ENCODE measurements around the gene PSMB11.
A peak's percentile ranks its signal among the peaks of the same experiment; 100 is the strongest.
"Not testable (repeated sequence)": the region's sequence is repeated elsewhere in the genome, so short reads cannot be mapped to it uniquely, and the experiment has no call there.

Gene PSMB11, protein sequence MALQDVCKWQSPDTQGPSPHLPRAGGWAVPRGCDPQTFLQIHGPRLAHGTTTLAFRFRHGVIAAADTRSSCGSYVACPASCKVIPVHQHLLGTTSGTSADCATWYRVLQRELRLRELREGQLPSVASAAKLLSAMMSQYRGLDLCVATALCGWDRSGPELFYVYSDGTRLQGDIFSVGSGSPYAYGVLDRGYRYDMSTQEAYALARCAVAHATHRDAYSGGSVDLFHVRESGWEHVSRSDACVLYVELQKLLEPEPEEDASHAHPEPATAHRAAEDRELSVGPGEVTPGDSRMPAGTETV

GRCh38 chr14:23042162-23042965 lies at the start of gene PSMB11:
TSS of gene PSMB11 (plus strand) at chr14:23042212. CDS start at chr14:23042226, 14 bp downstream.
- ATAC-seq = no peak
- no peaks in the 10 kb centered on the region for H3K36me3 Mint-ChIP-seq
- H3K9me3 Mint-ChIP-seq = no peaks in the 10 kb centered on the region
- no peaks in the 10 kb centered on the region for H3K4me1 Mint-ChIP-seq
- H3K27ac Mint-ChIP-seq = no peak within 1 kb of the TSS
- no peak within 1 kb of the TSS for H3K4me3 Mint-ChIP-seq
- peaks cover 13% of the 10 kb centered on the region for H3K27me3 Mint-ChIP-seq

GRCh38 chr14:22993517-22993916 lies 48.5 kb upstream of the PSMB11 start:
- no peak overlapping the region for H3K27ac Mint-ChIP-seq
- H3K4me3 Mint-ChIP-seq = no peak overlapping the region
- H3K36me3 Mint-ChIP-seq = no peaks in the 10 kb centered on the region
- ATAC-seq = no peak
- no peaks in the 10 kb centered on the region for H3K4me1 Mint-ChIP-seq
- no peaks in the 10 kb centered on the region for H3K27me3 Mint-ChIP-seq
- H3K9me3 Mint-ChIP-seq = no peaks in the 10 kb centered on the region

DNA sequence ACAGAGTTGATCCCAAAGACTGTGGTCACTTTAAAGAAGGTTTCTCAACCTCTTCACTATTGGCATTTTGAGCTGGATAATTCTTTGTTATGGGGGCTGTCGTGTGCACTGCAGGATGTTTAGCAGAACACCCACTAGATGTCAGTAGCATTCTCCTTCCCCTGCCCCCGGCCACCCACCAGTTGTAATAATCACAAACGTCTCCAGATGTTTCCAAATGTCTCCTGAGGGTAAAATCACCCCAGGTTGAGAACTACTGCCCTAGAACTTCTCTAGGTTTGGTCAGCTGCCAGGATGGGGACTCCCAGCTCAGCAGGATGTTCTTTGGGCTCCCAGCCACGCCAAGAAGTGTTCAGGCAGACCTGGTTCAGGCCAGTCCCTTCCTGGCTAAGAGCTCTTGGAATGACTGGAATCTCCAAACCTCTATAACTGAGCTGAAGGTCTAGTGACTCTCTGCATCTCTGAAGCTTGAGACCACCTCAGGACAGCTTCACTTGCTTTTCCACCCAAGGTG lies 47.2 kb upstream of the PSMB11 start:
- Mint-ChIP-seq H3K27ac (no peak overlapping the region), H3K36me3 (no peaks in the 10 kb centered on the region), H3K9me3 (no peaks in the 10 kb centered on the region), H3K27me3 (no peaks in the 10 kb centered on the region), H3K4me3 (no peak overlapping the region), H3K4me1 (no peaks in the 10 kb centered on the region)
- ATAC-seq = no peak

DNA sequence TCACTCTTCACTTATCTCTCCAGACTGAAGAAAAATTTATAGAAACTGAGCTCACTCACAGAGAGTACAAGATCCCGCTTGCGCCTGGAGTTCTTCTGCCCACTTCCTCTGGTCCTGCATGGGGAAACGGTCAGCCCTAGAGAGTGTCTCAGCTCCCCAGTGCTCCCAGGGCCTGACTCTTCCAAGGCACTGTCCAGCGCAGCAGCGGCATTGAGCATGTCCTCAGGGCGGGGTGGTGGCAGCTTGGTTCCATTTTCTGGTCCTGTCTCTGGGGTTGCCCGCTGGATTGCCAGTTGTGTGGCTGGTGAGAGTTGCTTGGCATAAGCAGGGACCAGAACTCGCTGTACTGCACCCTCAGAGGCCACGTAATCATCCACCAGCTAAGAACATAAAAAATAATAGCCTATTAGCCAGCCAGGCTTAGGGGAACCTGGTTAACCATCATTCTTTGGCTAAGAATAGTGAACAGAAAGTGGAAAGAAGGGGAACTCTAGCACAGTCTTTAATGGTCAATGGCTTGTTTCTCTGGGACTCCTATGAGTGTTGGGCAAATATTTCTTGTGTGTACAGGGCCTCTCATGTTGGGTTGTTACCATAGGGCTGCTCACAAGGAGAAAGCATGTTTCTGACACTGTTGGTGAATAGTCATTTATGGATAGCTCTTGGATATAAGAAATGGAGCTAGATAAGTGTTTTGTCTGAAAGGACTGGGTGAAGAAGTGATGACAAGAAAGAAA lies 46.0 kb upstream of the PSMB11 start:
- Mint-ChIP-seq H3K4me3 (no peak overlapping the region), H3K27ac (no peak overlapping the region), H3K27me3 (no peaks in the 10 kb centered on the region), H3K4me1 (no peaks in the 10 kb centered on the region), H3K9me3 (no peaks in the 10 kb centered on the region), H3K36me3 (no peaks in the 10 kb centered on the region)
- ATAC-seq = no peak

DNA sequence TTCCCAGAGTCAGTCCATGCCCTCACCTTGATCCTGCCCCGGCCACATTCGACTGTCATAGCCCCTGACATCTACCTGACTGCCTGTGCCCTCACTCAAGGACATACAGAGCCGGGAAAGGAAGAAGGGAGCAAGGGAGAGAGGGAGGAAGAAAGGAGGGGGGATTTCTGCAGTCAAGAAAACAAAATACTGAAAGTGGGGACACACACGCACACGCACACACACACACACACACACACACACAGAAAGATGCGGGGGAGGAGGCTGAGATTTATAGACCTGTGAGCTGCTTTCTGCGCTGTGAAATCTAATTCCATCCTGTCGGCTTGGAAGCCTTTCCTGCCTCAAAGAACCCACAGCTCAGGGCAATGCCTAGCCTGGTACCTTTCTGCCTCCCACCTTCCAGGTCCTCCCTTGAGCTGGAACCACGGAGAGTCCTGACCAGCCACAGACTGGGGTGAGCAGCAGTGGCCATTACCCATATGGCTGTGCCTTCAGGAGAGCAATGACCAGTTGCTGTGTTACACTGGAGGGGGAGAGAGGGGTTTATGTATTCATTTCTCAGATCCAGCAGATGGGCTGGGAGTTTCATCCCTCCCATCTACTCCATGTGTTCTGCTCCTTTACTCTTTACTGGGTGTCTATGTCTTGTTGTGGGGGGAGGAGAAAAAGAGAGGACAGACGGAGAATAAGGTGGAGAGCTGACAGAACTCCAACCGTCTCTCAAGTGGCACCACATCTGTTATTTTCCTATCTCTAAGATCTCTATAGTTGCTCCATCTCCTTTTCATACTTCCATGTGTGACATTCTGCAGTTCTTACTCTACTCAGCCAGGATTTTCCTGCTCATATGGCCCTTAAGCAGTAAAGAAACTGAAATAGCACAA lies 45.0 kb upstream of the PSMB11 start:
- no peak overlapping the region for H3K27ac Mint-ChIP-seq
- H3K9me3 Mint-ChIP-seq = no peaks in the 10 kb centered on the region
- no peaks in the 10 kb centered on the region for H3K27me3 Mint-ChIP-seq
- no peaks in the 10 kb centered on the region for H3K4me1 Mint-ChIP-seq
- ATAC-seq = no peak
- H3K36me3 Mint-ChIP-seq = no peaks in the 10 kb centered on the region
- no peak overlapping the region for H3K4me3 Mint-ChIP-seq

- H3K27me3 Mint-ChIP-seq = no peaks in the 10 kb centered on the region
- no peaks in the 10 kb centered on the region for H3K36me3 Mint-ChIP-seq
- no peak overlapping the region for H3K4me3 Mint-ChIP-seq
- no peaks in the 10 kb centered on the region for H3K4me1 Mint-ChIP-seq
- no peak for ATAC-seq
- no peak overlapping the region for H3K27ac Mint-ChIP-seq
- no peaks in the 10 kb centered on the region for H3K9me3 Mint-ChIP-seq
Measured at GRCh38 chr14:22997676-22998323, 44.2 kb upstream of the PSMB11 start.

DNA sequence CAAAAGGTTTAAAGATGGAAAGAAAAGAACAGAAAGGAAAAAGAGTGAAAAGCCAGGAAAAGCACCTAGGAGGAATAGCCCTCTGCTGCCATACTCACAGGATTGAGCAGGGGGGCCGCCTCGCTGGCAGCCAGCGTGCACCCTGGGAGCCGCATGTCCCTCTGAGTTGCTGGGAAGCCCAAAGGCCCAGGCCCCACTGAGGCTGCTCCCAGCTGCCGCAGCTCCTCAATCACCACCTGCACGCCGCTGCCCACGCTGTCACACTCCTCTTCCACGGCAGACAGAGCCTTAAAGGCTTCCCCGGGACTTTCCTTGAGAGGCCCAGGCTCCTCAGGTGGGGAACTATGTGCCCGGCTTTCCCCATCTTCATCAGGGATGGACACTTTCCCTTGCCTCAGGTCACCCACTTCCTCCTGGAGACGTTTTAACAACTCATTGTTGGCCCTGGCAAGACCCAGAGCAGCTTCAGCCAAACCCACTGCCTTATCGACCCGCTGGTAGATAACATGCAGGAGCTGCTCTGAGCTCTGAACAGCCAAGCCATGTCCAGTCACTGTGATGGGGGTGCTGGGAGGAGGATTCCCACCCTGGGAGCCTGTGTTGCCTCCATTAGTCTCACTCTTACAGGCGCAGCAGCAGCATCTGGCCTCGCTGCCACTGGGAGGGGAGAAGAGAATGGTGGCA lies 43.5 kb upstream of the PSMB11 start:
- no peaks in the 10 kb centered on the region for H3K9me3 Mint-ChIP-seq
- H3K4me3 Mint-ChIP-seq = no peak overlapping the region
- no peaks in the 10 kb centered on the region for H3K4me1 Mint-ChIP-seq
- H3K27me3 Mint-ChIP-seq = no peaks in the 10 kb centered on the region
- H3K27ac Mint-ChIP-seq = no peak overlapping the region
- H3K36me3 Mint-ChIP-seq = no peaks in the 10 kb centered on the region
- ATAC-seq = no peak

DNA sequence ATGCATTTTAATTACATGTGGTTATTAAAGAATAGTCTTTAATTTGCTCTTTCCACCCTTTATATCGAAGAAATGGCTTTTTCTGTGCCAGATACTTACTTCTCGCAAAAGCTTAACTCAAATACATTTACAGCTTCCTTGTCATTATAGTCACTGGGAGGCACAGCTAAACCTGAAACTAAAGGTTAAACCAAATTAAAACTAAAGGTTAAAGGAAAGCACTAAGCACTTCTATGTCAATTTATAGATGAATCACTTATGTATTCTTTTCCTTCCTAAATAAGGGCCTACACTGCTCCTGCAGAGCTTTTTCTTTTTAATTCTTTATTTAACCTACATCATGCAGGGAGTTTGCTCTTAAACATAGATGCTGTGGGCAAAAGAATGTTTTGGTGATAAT lies 41.2 kb upstream of the PSMB11 start:
- Mint-ChIP-seq H3K4me3 (no peak overlapping the region), H3K36me3 (no peaks in the 10 kb centered on the region), H3K27ac (no peak overlapping the region), H3K9me3 (no peaks in the 10 kb centered on the region), H3K4me1 (peaks cover 9% of the 10 kb centered on the region), H3K27me3 (no peaks in the 10 kb centered on the region)
- ATAC-seq = no peak

- no peak overlapping the region for H3K27ac Mint-ChIP-seq
- no peaks in the 10 kb centered on the region for H3K36me3 Mint-ChIP-seq
- H3K4me3 Mint-ChIP-seq = no peak overlapping the region
- no peaks in the 10 kb centered on the region for H3K27me3 Mint-ChIP-seq
- H3K4me1 Mint-ChIP-seq = peaks cover 16% of the 10 kb centered on the region
- no peak for ATAC-seq
- H3K9me3 Mint-ChIP-seq = no peaks in the 10 kb centered on the region
Measured at GRCh38 chr14:23002592-23002991, 39.4 kb upstream of the PSMB11 start.

- peaks cover 24% of the 10 kb centered on the region for H3K4me1 Mint-ChIP-seq
- not testable (repeated sequence) for H3K9me3 Mint-ChIP-seq, H3K27ac Mint-ChIP-seq, H3K27me3 Mint-ChIP-seq, ATAC-seq, H3K4me3 Mint-ChIP-seq, H3K36me3 Mint-ChIP-seq
Measured at GRCh38 chr14:23004274-23004673, 37.7 kb upstream of the PSMB11 start.

GRCh38 chr14:23005451-23006187 lies 36.4 kb upstream of the PSMB11 start:
- H3K27me3 Mint-ChIP-seq = no peaks in the 10 kb centered on the region
- peaks cover 24% of the 10 kb centered on the region for H3K4me1 Mint-ChIP-seq
- H3K27ac Mint-ChIP-seq = peak overlapping the region; percentile 97
- no peak for ATAC-seq
- peak overlapping the region; percentile 87 for H3K4me3 Mint-ChIP-seq
- no peaks in the 10 kb centered on the region for H3K9me3 Mint-ChIP-seq
- no peaks in the 10 kb centered on the region for H3K36me3 Mint-ChIP-seq

DNA sequence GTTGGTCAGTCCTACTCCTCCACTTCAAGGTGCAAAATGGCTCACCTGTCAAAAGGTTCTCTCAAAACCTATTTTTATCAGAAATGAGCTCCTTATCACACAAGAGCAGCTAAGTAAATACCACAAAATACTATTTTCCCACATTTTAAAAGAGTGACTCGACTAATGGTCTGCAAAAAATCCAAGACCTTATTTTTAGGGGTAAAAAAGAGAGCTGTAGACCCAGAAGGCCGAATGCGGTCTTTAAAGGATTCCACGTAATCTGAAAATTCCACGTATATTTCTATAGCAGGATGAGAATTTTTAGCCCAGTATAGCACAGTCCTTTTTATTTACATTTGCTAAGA lies 35.9 kb upstream of the PSMB11 start:
- no peak for ATAC-seq
- H3K9me3 Mint-ChIP-seq = no peaks in the 10 kb centered on the region
- H3K4me1 Mint-ChIP-seq = peaks cover 24% of the 10 kb centered on the region
- H3K36me3 Mint-ChIP-seq = no peaks in the 10 kb centered on the region
- peak overlapping the region; percentile 97 for H3K27ac Mint-ChIP-seq
- no peaks in the 10 kb centered on the region for H3K27me3 Mint-ChIP-seq
- H3K4me3 Mint-ChIP-seq = peak overlapping the region; percentile 87

All from stimulated activated memory B cell treated with anti-CD40 and anti-IgM and Interleukin-4, amounts not matched to agents 10 μg/mL and 1 μg/mL and 100 μg/mL, for 72 hours (primary cell).